KMS-11 (cell line): ENCODE data around the gene TOLLIP.

Experiments used
- H2AFZ ChIP-seq: fragments of 200-600 bp; sonication (generic); 2 replicates; pipeline ENCODE4 v1.6.1; 2016; ENCODE audit warnings: antibody characterized with exemption, mixed run types, low read depth
- H3K27ac ChIP-seq: fragments of 200-600 bp; sonication (generic); 2 replicates; pipeline ENCODE4 v1.6.1; 2016; ENCODE audit warnings: mild to moderate bottlenecking, mixed run types
- H3K27me3 ChIP-seq: fragments of 200-600 bp; sonication (generic); 2 replicates; pipeline ENCODE4 v1.6.1; 2017; ENCODE audit warnings: mild to moderate bottlenecking, low read depth, mixed run types, moderate library complexity; ENCODE audit not compliant: insufficient read depth
- H3K36me3 ChIP-seq: fragments of 200-600 bp; sonication (generic); 2 replicates; pipeline ENCODE4 v1.6.1; 2017; ENCODE audit warnings: mild to moderate bottlenecking, mixed run types; ENCODE audit not compliant: insufficient read depth
- H3K4me1 ChIP-seq: fragments of 200-600 bp; sonication (generic); 2 replicates; pipeline ENCODE4 v1.6.1; 2016; ENCODE audit warnings: mild to moderate bottlenecking, low read depth, mixed run types; ENCODE audit not compliant: poor library complexity, severe bottlenecking
- H3K4me2 ChIP-seq: fragments of 200-600 bp; sonication (generic); 2 replicates; pipeline ENCODE4 v1.7.0; 2016; ENCODE audit warnings: mild to moderate bottlenecking, mixed run types
- H3K4me3 ChIP-seq: fragments of 200-600 bp; sonication (generic); IDR thresholded peaks from 2 replicates; pipeline ENCODE4 v1.6.1; 2017; ENCODE audit warnings: low read depth, low read length, mixed read lengths; ENCODE audit not compliant: insufficient read depth
- H3K79me2 ChIP-seq: fragments of 200-600 bp; sonication (generic); 2 replicates; pipeline ENCODE4 v1.6.1; 2016; ENCODE audit warnings: low read depth, mixed run types; ENCODE audit not compliant: insufficient read depth
- H3K9ac ChIP-seq: fragments of 200-600 bp; sonication (generic); 2 replicates; pipeline ENCODE4 v1.6.1; 2016; ENCODE audit warnings: mild to moderate bottlenecking, mixed run types
- H4K20me1 ChIP-seq: fragments of 200-600 bp; sonication (generic); 2 replicates; pipeline ENCODE4 v1.6.1; 2016; ENCODE audit warnings: mild to moderate bottlenecking, mixed run types; ENCODE audit not compliant: insufficient read depth
- TF ChIP-seq, protein P1 (sequence below): fragments of 200-600 bp; sonication (generic); conservative IDR thresholded peaks from 2 replicates; pipeline ENCODE4 v1.6.1; 2017; ENCODE audit warnings: low read depth, mild to moderate bottlenecking, antibody characterized with exemption, low read length, moderate library complexity, mixed read lengths

TOLLIP gene

DNA sequence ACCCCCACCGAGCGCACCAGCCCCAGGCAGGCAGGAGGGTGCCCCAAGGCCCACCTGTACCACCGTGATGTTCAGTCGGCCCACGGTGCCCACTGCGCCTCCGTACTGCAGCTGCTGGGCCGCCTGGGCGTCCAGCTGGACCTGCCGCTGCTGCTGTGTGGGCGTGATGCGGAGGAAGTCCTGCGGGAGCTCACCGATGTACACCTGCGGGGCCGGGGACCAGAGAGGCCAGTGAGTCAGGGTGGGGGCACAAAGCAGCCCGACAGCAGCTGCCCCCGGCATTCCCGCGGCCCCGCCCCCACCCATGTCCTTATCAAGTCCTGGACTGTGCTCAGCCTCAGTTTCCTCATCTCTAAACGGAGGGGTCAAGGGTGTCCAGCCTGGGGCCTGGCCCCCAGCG is 13.8 kb downstream of the TOLLIP start:
- H3K9ac ChIP-seq, result no peak overlapping the region
- no peak overlapping the region for H3K4me2 ChIP-seq
- H2AFZ ChIP-seq, result no peak overlapping the region
- H3K27me3 ChIP-seq, result no peaks in the 10 kb centered on the region
- H3K4me1 ChIP-seq, result no peaks in the 10 kb centered on the region
- no peak overlapping the region for H3K4me3 ChIP-seq
- H4K20me1 ChIP-seq, result no peaks in the 10 kb centered on the region
- 0 out of 2 replicates have a peak, but pooled peaks cover 7% of the 10 kb centered on the region for H3K79me2 ChIP-seq
- no peak overlapping the region for H3K27ac ChIP-seq
- TF ChIP-seq, protein P1, sequence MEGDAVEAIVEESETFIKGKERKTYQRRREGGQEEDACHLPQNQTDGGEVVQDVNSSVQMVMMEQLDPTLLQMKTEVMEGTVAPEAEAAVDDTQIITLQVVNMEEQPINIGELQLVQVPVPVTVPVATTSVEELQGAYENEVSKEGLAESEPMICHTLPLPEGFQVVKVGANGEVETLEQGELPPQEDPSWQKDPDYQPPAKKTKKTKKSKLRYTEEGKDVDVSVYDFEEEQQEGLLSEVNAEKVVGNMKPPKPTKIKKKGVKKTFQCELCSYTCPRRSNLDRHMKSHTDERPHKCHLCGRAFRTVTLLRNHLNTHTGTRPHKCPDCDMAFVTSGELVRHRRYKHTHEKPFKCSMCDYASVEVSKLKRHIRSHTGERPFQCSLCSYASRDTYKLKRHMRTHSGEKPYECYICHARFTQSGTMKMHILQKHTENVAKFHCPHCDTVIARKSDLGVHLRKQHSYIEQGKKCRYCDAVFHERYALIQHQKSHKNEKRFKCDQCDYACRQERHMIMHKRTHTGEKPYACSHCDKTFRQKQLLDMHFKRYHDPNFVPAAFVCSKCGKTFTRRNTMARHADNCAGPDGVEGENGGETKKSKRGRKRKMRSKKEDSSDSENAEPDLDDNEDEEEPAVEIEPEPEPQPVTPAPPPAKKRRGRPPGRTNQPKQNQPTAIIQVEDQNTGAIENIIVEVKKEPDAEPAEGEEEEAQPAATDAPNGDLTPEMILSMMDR, result no peak
- H3K36me3 ChIP-seq, result no peaks in the 10 kb centered on the region

- TF ChIP-seq, protein P1, result no peak
- no peak overlapping the region for H3K27ac ChIP-seq
- no peaks in the 10 kb centered on the region for H3K27me3 ChIP-seq
- H4K20me1 ChIP-seq, result no peaks in the 10 kb centered on the region
- H3K9ac ChIP-seq, result no peak overlapping the region
- no peak overlapping the region for H2AFZ ChIP-seq
- H3K4me2 ChIP-seq, result no peak overlapping the region
- H3K79me2 ChIP-seq, result 0 out of 2 replicates have a peak, but pooled peaks cover 7% of the 10 kb centered on the region
- no peaks in the 10 kb centered on the region for H3K36me3 ChIP-seq
- H3K4me3 ChIP-seq, result no peak overlapping the region
- no peaks in the 10 kb centered on the region for H3K4me1 ChIP-seq
Observed at GRCh38 chr11:1295086-1295485, 14.3 kb downstream of the TOLLIP start.

- Histone ChIP-seq H4K20me1 (no peaks in the 10 kb centered on the region), H2AFZ (no peak overlapping the region), H3K27ac (no peak overlapping the region), H3K36me3 (no peaks in the 10 kb centered on the region), H3K9ac (no peak overlapping the region), H3K4me2 (no peak overlapping the region), H3K4me1 (no peaks in the 10 kb centered on the region), H3K27me3 (no peaks in the 10 kb centered on the region), H3K79me2 (no peaks in the 10 kb centered on the region), H3K4me3 (no peak overlapping the region)
- TF ChIP-seq, protein P1, result no peak
Observed at GRCh38 chr11:1293619-1294015, 15.8 kb downstream of the TOLLIP start.

- no peak overlapping the region for H2AFZ ChIP-seq
- H3K27me3 ChIP-seq, result no peaks in the 10 kb centered on the region
- TF ChIP-seq, protein P1, result no peak
- H3K9ac ChIP-seq, result no peak overlapping the region
- no peak overlapping the region for H3K4me3 ChIP-seq
- no peaks in the 10 kb centered on the region for H3K4me1 ChIP-seq
- H3K27ac ChIP-seq, result no peak overlapping the region
- H3K4me2 ChIP-seq, result no peak overlapping the region
- no peaks in the 10 kb centered on the region for H4K20me1 ChIP-seq
- H3K36me3 ChIP-seq, result no peaks in the 10 kb centered on the region
- no peaks in the 10 kb centered on the region for H3K79me2 ChIP-seq
Observed at GRCh38 chr11:1292644-1293618, 16.5 kb downstream of the TOLLIP start.
